SK-N-SH treated with all-trans-retinoic acid at 6 μM for 48 hours (cell line): ENCODE data around the gene FGFR3.

ENCODE experiments used
- ATAC-seq: fragments of 200-7000 bp; cut with Tn5 transposase; 3 replicates; pipeline ENCODE4 v1.9.1; 2020; ENCODE audit warnings: mild to moderate bottlenecking, moderate library complexity
- ARNTL ChIP-seq: fragments of 450-650 bp; formaldehyde crosslinking; IDR thresholded peaks from 2 replicates; pipeline ENCODE4 v1.5.0; 2020; ENCODE audit warnings: low read depth, mild to moderate bottlenecking, moderate library complexity, borderline replicate concordance
- BACH2 ChIP-seq: fragments of 250-450 bp; sonication (Bioruptor Pico); IDR thresholded peaks from 2 replicates; pipeline ENCODE4 v1.9.0; 2021; ENCODE audit warnings: mild to moderate bottlenecking, borderline replicate concordance
- CSDC2 ChIP-seq: fragments of 250-450 bp; sonication (Bioruptor Pico); IDR thresholded peaks from 2 replicates; pipeline ENCODE4 v1.5.0; 2020; ENCODE audit warnings: mild to moderate bottlenecking, moderate library complexity
- ESRRG ChIP-seq: fragments of 250-450 bp; sonication (Bioruptor Pico); IDR thresholded peaks from 2 replicates; pipeline ENCODE4 v1.6.1; 2021; ENCODE audit warnings: mild to moderate bottlenecking
- GLIS3 ChIP-seq: fragments of 250-450 bp; sonication (Bioruptor Pico); IDR thresholded peaks from 2 replicates; pipeline ENCODE4 v1.5.0; 2020; ENCODE audit warnings: mild to moderate bottlenecking, moderate library complexity
- ISL1 ChIP-seq: fragments of 250-450 bp; sonication (Bioruptor Pico); IDR thresholded peaks from 2 replicates; pipeline ENCODE4 v2.1.2; 2022; ENCODE audit warnings: mild to moderate bottlenecking, moderate library complexity
- OSR1 ChIP-seq: fragments of 250-450 bp; sonication (Bioruptor Pico); IDR thresholded peaks from 2 replicates; pipeline ENCODE4 v1.8.0; 2022; ENCODE audit warnings: moderate library complexity, mild to moderate bottlenecking, inconsistent platforms
- PPARA ChIP-seq: fragments of 250-450 bp; sonication (Bioruptor Pico); IDR thresholded peaks from 2 replicates; pipeline ENCODE4 v1.5.0; 2020; ENCODE audit warnings: mild to moderate bottlenecking, borderline replicate concordance
- RARB ChIP-seq: fragments of 250-450 bp; sonication (Bioruptor Pico); IDR thresholded peaks from 2 replicates; pipeline ENCODE4 v1.8.0; 2021; ENCODE audit warnings: mild to moderate bottlenecking, moderate library complexity
- SNAI2 ChIP-seq: fragments of 250-450 bp; sonication (Bioruptor Pico); IDR thresholded peaks from 2 replicates; pipeline ENCODE4 v1.5.0; 2020; ENCODE audit warnings: mild to moderate bottlenecking, moderate library complexity
- TCF4 ChIP-seq: fragments of 250-450 bp; sonication (Bioruptor Pico); IDR thresholded peaks from 2 replicates; pipeline ENCODE4 v1.8.0; 2021; ENCODE audit warnings: mild to moderate bottlenecking, moderate library complexity, borderline replicate concordance
- TOX ChIP-seq: fragments of 250-450 bp; sonication (Bioruptor Pico); IDR thresholded peaks from 2 replicates; pipeline ENCODE4 v1.8.0; 2021; ENCODE audit warnings: mild to moderate bottlenecking, moderate library complexity, borderline replicate concordance
- ZC3H10 ChIP-seq: fragments of 250-450 bp; sonication (Bioruptor Pico); IDR thresholded peaks from 2 replicates; pipeline ENCODE4 v1.5.1; 2021; ENCODE audit warnings: mild to moderate bottlenecking, moderate library complexity
- ZFP3 ChIP-seq: fragments of 250-450 bp; sonication (Bioruptor Pico); IDR thresholded peaks from 2 replicates; pipeline ENCODE4 v1.5.0; 2020; ENCODE audit warnings: mild to moderate bottlenecking, moderate library complexity
- ZFP30 ChIP-seq: fragments of 450-650 bp; formaldehyde crosslinking; IDR thresholded peaks from 2 replicates; pipeline ENCODE4 v1.5.0; 2022; ENCODE audit warnings: mild to moderate bottlenecking, moderate library complexity
- ZNF565 ChIP-seq: fragments of 450-650 bp; formaldehyde crosslinking; conservative IDR thresholded peaks from 2 replicates; pipeline ENCODE4 v1.5.0; 2020; ENCODE audit warnings: low read depth, mild to moderate bottlenecking, moderate library complexity
- ZNF70 ChIP-seq: fragments of 450-650 bp; formaldehyde crosslinking; IDR thresholded peaks from 2 replicates; pipeline ENCODE4 v1.5.0; 2020; ENCODE audit warnings: mild to moderate bottlenecking, moderate library complexity
- ZNF8 ChIP-seq: fragments of 450-650 bp; formaldehyde crosslinking; IDR thresholded peaks from 2 replicates; pipeline ENCODE4 v1.5.0; 2020; ENCODE audit warnings: mild to moderate bottlenecking, moderate library complexity
- TF ChIP-seq, protein P1 (sequence below): fragments of 250-450 bp; sonication (Bioruptor Pico); IDR thresholded peaks from 2 replicates; pipeline ENCODE4 v1.5.1; 2020; ENCODE audit warnings: low read depth, mild to moderate bottlenecking, moderate library complexity
- TF ChIP-seq, protein P2 (sequence below): fragments of 250-450 bp; sonication (Bioruptor Pico); IDR thresholded peaks from 2 replicates; pipeline ENCODE4 v1.8.0; 2020; ENCODE audit warnings: mild to moderate bottlenecking, moderate library complexity, borderline replicate concordance
- TF ChIP-seq, protein P3 (sequence below): fragments of 250-450 bp; sonication (Bioruptor Pico); IDR thresholded peaks from 2 replicates; pipeline ENCODE4 v1.5.1; 2021; ENCODE audit warnings: mild to moderate bottlenecking, moderate library complexity
- TF ChIP-seq, protein P4 (sequence below): fragments of 250-450 bp; sonication (Bioruptor Pico); IDR thresholded peaks from 2 replicates; pipeline ENCODE4 v1.5.0; 2020; ENCODE audit warnings: mild to moderate bottlenecking, moderate library complexity

The FGFR3 gene

DNA sequence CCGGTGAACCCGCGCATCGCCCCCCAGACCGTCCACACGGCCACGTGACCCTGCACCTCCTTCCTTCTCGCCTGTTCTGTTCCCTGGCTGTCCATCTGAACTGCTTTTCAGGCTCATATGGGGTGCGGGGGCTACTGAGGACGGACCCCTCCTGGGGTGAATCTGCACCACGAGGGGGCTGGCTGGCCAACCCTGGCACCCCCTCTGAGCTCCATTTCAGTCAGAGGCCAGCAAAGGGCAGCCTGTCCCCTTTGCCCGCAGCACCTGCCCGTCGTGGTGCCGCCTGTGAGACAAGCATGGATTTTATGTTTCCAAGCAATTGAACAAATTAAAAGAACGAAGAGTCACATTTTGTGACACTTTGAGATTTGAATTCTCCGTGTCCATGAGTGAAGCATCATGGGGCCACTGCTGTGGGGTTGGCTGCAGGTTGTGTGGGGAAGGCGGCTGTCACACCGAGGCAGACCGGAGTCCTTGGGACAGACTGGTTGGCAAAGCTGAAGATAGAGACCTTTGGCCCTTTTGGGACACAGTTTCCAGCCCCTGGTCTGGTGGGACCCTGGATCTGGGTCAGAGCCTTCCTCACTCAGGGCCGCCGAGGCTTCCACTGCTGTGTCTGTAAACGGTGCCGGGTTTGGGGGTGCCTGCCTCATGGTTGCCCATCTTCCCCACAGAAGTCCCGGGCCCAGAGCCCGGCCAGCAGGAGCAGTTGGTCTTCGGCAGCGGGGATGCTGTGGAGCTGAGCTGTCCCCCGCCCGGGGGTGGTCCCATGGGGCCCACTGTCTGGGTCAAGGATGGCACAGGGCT, 5.7 kb downstream of the FGFR3 start:
- no peak for ATAC-seq
- TF ChIP-seq ZFP30 = no peak

DNA sequence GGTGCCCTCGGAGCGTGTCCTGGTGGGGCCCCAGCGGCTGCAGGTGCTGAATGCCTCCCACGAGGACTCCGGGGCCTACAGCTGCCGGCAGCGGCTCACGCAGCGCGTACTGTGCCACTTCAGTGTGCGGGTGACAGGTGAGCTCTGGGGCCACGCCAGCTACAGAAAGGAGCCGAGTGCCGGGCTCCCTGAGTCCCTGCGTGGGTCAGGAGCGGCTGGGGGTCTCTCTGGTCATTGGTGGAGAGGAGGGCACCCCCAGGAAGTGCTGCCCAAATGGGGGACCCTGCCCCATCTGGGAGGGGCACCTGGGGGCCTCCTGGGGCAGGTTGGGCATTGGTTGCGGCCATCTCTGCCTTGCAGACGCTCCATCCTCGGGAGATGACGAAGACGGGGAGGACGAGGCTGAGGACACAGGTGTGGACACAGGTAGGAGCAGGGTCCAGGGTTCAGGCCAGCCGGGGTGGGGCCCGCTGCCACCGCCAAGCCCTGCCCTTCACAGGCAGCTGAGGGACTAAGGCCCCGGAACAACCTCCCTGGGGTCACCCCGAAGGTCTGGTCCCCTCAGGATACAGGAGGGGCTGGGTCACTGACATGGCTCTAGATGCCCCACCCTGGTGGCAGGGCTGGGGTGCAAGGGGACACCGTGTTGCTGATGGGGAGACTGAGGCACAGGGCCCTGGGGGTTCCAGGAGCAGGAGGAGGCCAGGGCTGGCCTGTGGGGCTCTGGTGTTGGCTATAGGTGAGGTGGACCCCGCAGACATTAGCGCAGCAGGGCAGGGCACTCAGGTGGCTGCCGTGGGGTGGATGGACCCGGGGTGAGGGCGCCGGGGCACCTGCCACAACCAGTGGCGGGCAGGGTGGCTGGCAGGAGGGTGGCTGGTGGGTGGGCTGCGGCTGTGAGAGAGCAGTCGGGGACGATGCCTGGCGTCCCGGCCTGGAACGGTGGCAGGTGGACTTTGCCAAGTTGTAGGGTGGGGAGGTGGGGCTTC, 6.6 kb downstream of the FGFR3 start:
- TF ChIP-seq, protein P1, sequence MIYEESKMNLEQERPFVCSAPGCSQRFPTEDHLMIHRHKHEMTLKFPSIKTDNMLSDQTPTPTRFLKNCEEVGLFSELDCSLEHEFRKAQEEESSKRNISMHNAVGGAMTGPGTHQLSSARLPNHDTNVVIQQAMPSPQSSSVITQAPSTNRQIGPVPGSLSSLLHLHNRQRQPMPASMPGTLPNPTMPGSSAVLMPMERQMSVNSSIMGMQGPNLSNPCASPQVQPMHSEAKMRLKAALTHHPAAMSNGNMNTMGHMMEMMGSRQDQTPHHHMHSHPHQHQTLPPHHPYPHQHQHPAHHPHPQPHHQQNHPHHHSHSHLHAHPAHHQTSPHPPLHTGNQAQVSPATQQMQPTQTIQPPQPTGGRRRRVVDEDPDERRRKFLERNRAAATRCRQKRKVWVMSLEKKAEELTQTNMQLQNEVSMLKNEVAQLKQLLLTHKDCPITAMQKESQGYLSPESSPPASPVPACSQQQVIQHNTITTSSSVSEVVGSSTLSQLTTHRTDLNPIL (CRISPR knock-in tag) = no peak
- TF ChIP-seq ESRRG (CRISPR knock-in tag) (no peak), CSDC2 (CRISPR knock-in tag) (no peak)
- TF ChIP-seq, all 23 proteins: peak for 0

DNA sequence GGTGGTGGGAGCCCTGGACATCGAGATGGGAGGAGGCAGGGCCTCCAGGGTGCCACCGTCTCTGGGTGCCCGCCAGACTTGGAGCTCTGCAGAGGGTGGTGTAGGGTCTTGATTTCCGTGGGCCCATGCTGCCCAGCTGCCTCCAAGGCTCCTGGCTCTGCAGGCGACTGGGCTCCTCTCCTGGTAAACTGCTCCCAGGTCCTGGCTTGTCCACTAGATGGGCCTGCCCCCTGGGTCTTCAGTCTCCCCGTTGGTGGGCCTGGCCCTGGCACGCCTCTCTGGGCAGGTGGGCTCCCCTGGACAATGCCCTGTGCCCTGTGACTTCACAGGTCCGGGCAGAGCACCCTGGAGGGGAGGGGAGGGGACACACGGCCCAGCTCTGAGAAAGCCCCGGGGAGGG, 7.7 kb downstream of the FGFR3 start:
- TF ChIP-seq PPARA (CRISPR knock-in tag) = no peak
- TF ChIP-seq ZNF565 (CRISPR knock-in tag) = no peak
- TF ChIP-seq ARNTL (CRISPR knock-in tag) = no peak
- no peak for TF ChIP-seq BACH2
- TF ChIP-seq TOX (CRISPR knock-in tag) = no peak
- no peak for TF ChIP-seq ZNF8
- no peak for TF ChIP-seq ZNF70 (CRISPR knock-in tag)
- TF ChIP-seq GLIS3 (CRISPR knock-in tag) = no peak
- TF ChIP-seq, protein P2, sequence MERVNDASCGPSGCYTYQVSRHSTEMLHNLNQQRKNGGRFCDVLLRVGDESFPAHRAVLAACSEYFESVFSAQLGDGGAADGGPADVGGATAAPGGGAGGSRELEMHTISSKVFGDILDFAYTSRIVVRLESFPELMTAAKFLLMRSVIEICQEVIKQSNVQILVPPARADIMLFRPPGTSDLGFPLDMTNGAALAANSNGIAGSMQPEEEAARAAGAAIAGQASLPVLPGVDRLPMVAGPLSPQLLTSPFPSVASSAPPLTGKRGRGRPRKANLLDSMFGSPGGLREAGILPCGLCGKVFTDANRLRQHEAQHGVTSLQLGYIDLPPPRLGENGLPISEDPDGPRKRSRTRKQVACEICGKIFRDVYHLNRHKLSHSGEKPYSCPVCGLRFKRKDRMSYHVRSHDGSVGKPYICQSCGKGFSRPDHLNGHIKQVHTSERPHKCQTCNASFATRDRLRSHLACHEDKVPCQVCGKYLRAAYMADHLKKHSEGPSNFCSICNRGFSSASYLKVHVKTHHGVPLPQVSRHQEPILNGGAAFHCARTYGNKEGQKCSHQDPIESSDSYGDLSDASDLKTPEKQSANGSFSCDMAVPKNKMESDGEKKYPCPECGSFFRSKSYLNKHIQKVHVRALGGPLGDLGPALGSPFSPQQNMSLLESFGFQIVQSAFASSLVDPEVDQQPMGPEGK (CRISPR knock-in tag) = no peak
- TF ChIP-seq OSR1 (CRISPR knock-in tag) = no peak
- ATAC-seq = no peak

More for the DNA sequence above, 6.6 kb downstream of the FGFR3 start:
- no peak for ATAC-seq

DNA sequence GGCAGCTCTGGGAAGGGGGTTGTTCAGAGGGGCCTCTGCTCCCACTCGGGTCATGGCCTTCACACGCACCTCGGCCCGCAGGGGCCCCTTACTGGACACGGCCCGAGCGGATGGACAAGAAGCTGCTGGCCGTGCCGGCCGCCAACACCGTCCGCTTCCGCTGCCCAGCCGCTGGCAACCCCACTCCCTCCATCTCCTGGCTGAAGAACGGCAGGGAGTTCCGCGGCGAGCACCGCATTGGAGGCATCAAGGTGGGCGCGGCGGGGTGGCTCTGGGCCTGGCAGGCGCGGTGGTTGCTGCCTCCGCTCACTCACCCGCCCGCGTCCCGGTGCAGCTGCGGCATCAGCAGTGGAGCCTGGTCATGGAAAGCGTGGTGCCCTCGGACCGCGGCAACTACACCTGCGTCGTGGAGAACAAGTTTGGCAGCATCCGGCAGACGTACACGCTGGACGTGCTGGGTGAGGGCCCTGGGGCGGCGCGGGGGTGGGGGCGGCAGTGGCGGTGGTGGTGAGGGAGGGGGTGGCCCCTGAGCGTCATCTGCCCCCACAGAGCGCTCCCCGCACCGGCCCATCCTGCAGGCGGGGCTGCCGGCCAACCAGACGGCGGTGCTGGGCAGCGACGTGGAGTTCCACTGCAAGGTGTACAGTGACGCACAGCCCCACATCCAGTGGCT, 8.3 kb downstream of the FGFR3 start:
- ATAC-seq = no peak
- no peak for TF ChIP-seq ISL1 (CRISPR knock-in tag)
- no peak for TF ChIP-seq TCF4 (CRISPR knock-in tag)
- no peak for TF ChIP-seq TOX (CRISPR knock-in tag)
- no peak for TF ChIP-seq RARB (CRISPR knock-in tag)
- no peak for TF ChIP-seq ESRRG (CRISPR knock-in tag)
- TF ChIP-seq ZNF565 (CRISPR knock-in tag) = no peak
- no peak for TF ChIP-seq GLIS3 (CRISPR knock-in tag)
- TF ChIP-seq, protein P3, sequence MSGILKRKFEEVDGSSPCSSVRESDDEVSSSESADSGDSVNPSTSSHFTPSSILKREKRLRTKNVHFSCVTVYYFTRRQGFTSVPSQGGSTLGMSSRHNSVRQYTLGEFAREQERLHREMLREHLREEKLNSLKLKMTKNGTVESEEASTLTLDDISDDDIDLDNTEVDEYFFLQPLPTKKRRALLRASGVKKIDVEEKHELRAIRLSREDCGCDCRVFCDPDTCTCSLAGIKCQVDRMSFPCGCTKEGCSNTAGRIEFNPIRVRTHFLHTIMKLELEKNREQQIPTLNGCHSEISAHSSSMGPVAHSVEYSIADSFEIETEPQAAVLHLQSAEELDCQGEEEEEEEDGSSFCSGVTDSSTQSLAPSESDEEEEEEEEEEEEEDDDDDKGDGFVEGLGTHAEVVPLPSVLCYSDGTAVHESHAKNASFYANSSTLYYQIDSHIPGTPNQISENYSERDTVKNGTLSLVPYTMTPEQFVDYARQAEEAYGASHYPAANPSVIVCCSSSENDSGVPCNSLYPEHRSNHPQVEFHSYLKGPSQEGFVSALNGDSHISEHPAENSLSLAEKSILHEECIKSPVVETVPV (CRISPR knock-in tag) = no peak
- TF ChIP-seq, protein P4, sequence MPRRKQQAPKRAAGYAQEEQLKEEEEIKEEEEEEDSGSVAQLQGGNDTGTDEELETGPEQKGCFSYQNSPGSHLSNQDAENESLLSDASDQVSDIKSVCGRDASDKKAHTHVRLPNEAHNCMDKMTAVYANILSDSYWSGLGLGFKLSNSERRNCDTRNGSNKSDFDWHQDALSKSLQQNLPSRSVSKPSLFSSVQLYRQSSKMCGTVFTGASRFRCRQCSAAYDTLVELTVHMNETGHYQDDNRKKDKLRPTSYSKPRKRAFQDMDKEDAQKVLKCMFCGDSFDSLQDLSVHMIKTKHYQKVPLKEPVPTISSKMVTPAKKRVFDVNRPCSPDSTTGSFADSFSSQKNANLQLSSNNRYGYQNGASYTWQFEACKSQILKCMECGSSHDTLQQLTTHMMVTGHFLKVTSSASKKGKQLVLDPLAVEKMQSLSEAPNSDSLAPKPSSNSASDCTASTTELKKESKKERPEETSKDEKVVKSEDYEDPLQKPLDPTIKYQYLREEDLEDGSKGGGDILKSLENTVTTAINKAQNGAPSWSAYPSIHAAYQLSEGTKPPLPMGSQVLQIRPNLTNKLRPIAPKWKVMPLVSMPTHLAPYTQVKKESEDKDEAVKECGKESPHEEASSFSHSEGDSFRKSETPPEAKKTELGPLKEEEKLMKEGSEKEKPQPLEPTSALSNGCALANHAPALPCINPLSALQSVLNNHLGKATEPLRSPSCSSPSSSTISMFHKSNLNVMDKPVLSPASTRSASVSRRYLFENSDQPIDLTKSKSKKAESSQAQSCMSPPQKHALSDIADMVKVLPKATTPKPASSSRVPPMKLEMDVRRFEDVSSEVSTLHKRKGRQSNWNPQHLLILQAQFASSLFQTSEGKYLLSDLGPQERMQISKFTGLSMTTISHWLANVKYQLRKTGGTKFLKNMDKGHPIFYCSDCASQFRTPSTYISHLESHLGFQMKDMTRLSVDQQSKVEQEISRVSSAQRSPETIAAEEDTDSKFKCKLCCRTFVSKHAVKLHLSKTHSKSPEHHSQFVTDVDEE (CRISPR knock-in tag) = no peak
- no peak for TF ChIP-seq SNAI2 (CRISPR knock-in tag)
- TF ChIP-seq ZFP3 (CRISPR knock-in tag) = no peak
- TF ChIP-seq, protein P2 (CRISPR knock-in tag) = no peak
- TF ChIP-seq ZC3H10 = no peak
- TF ChIP-seq, all 23 proteins: peak for 0
